Measurements from ENCODE around the gene PSMC3.

Gene PSMC3

GRCh38 chr11:47415091-47415854 is 11.0 kb downstream of the PSMC3 start:
- Histone ChIP-seq H3K4me3 (ENCODE audit: low read length) (no peak overlapping the region), H3K9me3 (ENCODE audit: low read length) (no peaks in the 10 kb centered on the region), H3K36me3 (ENCODE audit: insufficient read depth, low read length) (peaks cover 41% of the 10 kb centered on the region), H3K4me1 (ENCODE audit: insufficient read depth, low read length) (no peaks in the 10 kb centered on the region), H2AFZ (ENCODE audit: low read depth, low read length) (no peak overlapping the region), H3K27me3 (ENCODE audit: insufficient read depth, low read length) (no peaks in the 10 kb centered on the region)

- Histone ChIP-seq H3K4me3 (ENCODE audit: low read length) (no peak overlapping the region), H3K9me3 (ENCODE audit: low read length) (no peaks in the 10 kb centered on the region), H3K36me3 (ENCODE audit: insufficient read depth, low read length) (peaks cover 35% of the 10 kb centered on the region), H3K4me1 (ENCODE audit: insufficient read depth, low read length) (peaks cover under 1% of the 10 kb centered on the region), H2AFZ (ENCODE audit: low read depth, low read length) (no peak overlapping the region), H3K27me3 (ENCODE audit: insufficient read depth, low read length) (no peaks in the 10 kb centered on the region)
Observed at GRCh38 chr11:47414685-47415070, 11.6 kb downstream of the PSMC3 start.

DNA sequence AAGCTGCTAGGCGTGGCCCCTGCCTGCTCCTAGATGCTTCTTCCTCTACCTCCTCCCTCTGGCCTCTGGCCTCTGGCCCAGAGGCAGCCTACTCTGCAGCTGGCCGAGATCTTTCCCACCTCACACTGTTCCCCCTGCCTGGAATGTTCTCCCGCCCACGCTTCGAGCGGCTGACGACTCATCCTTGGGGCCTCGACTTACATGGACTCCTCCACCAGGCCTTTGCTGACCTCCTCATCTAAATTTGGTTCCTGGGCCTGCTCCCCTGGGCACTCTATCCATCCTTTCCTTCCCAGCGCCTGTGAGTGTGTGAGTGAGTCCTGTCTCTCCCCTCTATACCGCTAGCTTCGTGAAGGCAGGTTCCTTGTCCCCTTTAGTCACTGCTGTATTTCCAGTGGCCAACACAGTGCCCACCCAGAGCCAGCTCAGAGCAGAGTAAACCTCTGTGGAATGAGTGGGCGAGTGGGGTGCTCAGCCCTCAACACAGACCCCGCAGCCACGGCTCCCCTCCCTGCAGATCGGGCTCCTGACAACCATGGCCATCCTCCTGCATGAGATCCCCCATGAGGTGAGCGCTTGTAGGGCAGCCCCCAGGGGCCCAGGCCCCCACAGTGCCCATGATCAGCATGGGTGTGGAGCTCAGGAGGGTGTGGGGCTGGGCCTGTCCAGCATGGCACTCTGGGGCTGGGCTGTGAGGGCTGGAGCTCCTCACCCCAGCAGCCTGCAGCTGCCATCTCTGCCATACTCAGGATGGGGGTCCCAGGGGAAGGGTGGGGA is 12.1 kb downstream of the PSMC3 start:
- Histone ChIP-seq H3K9me3 (ENCODE audit: low read length) (no peaks in the 10 kb centered on the region), H2AFZ (ENCODE audit: low read depth, low read length) (no peak overlapping the region), H3K27me3 (ENCODE audit: insufficient read depth, low read length) (no peaks in the 10 kb centered on the region), H3K4me1 (ENCODE audit: insufficient read depth, low read length) (peaks cover 6% of the 10 kb centered on the region), H3K4me3 (ENCODE audit: low read length) (no peak overlapping the region), H3K36me3 (ENCODE audit: insufficient read depth, low read length) (peaks cover 32% of the 10 kb centered on the region)

- Histone ChIP-seq H3K36me3 (ENCODE audit: insufficient read depth, low read length) (peaks cover 24% of the 10 kb centered on the region), H3K4me1 (ENCODE audit: insufficient read depth, low read length) (peaks cover 11% of the 10 kb centered on the region), H3K27me3 (ENCODE audit: insufficient read depth, low read length) (no peaks in the 10 kb centered on the region), H2AFZ (ENCODE audit: low read depth, low read length) (no peak overlapping the region), H3K9me3 (ENCODE audit: low read length) (no peaks in the 10 kb centered on the region), H3K4me3 (ENCODE audit: low read length) (no peak overlapping the region)
Observed at GRCh38 chr11:47413351-47413750, 12.9 kb downstream of the PSMC3 start.

- no peak overlapping the region for H2AFZ ChIP-seq (ENCODE audit: low read depth, low read length)
- no peaks in the 10 kb centered on the region for H3K27me3 ChIP-seq (ENCODE audit: insufficient read depth, low read length)
- peaks cover 21% of the 10 kb centered on the region for H3K36me3 ChIP-seq (ENCODE audit: insufficient read depth, low read length)
- H3K9me3 ChIP-seq (ENCODE audit: low read length): no peaks in the 10 kb centered on the region
- H3K4me1 ChIP-seq (ENCODE audit: insufficient read depth, low read length): peaks cover 15% of the 10 kb centered on the region
- H3K4me3 ChIP-seq (ENCODE audit: low read length): no peak overlapping the region
Observed at GRCh38 chr11:47411884-47412746, 14.1 kb downstream of the PSMC3 start.

DNA sequence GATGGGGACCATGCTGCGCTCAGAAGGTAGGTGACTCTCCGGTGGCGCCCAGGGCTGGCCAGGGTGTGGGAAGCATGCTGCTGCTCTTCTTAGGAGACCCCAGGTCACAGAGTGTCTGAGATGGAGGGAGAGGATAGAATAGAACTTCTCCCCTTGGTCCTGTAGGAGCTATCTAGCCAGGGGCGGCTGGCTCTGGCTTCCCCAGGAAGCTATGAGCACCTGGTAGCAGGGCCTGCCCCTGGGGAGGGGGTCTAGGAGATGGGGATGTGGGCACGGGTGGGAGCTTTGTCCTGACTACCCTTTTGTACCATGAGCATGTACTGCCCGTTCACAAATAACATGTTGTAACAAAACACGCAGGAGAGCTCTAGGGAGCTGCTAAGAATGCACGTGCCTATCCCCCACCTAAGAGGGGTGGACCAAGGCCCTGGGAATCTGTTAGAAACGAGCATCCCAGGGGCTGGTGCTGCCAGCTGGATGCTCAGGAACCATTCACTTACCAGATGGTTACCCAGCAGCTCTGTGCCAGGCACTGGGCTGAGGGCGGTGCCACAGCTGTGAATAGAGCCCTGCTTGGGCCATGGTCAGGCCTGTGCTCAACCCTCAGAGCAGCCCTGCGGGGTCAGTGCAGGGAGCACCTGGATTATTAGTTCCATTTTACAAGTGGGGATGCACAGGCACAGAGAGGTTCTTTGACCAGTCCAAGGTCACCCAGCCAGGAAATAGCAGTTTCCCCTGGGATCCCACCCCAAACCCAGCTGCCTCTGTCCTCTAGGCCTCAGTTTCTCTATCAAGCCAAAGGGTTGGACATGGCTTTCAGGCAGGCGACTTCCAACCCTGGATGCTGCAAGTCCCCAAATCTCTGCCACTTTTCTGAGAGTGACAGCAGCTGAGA is 15.6 kb downstream of the PSMC3 start:
- Histone ChIP-seq H2AFZ (ENCODE audit: low read depth, low read length) (no peak overlapping the region), H3K27me3 (ENCODE audit: insufficient read depth, low read length) (no peaks in the 10 kb centered on the region), H3K36me3 (ENCODE audit: insufficient read depth, low read length) (peaks cover 18% of the 10 kb centered on the region), H3K4me1 (ENCODE audit: insufficient read depth, low read length) (peaks cover 15% of the 10 kb centered on the region), H3K9me3 (ENCODE audit: low read length) (no peaks in the 10 kb centered on the region), H3K4me3 (ENCODE audit: low read length) (no peak overlapping the region)

- peaks cover 11% of the 10 kb centered on the region for H3K36me3 ChIP-seq (ENCODE audit: insufficient read depth, low read length)
- H3K27me3 ChIP-seq (ENCODE audit: insufficient read depth, low read length): no peaks in the 10 kb centered on the region
- no peaks in the 10 kb centered on the region for H3K9me3 ChIP-seq (ENCODE audit: low read length)
- H3K4me1 ChIP-seq (ENCODE audit: insufficient read depth, low read length): peaks cover 15% of the 10 kb centered on the region
- no peak overlapping the region for H2AFZ ChIP-seq (ENCODE audit: low read depth, low read length)
- peak overlapping the region; percentile 86 for H3K4me3 ChIP-seq (ENCODE audit: low read length)
Observed at GRCh38 chr11:47409440-47410369, 16.5 kb downstream of the PSMC3 start.

GRCh38 chr11:47408598-47409439 is 17.4 kb downstream of the PSMC3 start:
- peaks cover 15% of the 10 kb centered on the region for H3K4me1 ChIP-seq (ENCODE audit: insufficient read depth, low read length)
- H3K27me3 ChIP-seq (ENCODE audit: insufficient read depth, low read length): no peaks in the 10 kb centered on the region
- peaks cover 6% of the 10 kb centered on the region for H3K36me3 ChIP-seq (ENCODE audit: insufficient read depth, low read length)
- H3K4me3 ChIP-seq (ENCODE audit: low read length): peak overlapping the region; percentile 86
- no peaks in the 10 kb centered on the region for H3K9me3 ChIP-seq (ENCODE audit: low read length)
- peak overlapping the region; percentile 89 for H2AFZ ChIP-seq (ENCODE audit: low read depth, low read length)

DNA sequence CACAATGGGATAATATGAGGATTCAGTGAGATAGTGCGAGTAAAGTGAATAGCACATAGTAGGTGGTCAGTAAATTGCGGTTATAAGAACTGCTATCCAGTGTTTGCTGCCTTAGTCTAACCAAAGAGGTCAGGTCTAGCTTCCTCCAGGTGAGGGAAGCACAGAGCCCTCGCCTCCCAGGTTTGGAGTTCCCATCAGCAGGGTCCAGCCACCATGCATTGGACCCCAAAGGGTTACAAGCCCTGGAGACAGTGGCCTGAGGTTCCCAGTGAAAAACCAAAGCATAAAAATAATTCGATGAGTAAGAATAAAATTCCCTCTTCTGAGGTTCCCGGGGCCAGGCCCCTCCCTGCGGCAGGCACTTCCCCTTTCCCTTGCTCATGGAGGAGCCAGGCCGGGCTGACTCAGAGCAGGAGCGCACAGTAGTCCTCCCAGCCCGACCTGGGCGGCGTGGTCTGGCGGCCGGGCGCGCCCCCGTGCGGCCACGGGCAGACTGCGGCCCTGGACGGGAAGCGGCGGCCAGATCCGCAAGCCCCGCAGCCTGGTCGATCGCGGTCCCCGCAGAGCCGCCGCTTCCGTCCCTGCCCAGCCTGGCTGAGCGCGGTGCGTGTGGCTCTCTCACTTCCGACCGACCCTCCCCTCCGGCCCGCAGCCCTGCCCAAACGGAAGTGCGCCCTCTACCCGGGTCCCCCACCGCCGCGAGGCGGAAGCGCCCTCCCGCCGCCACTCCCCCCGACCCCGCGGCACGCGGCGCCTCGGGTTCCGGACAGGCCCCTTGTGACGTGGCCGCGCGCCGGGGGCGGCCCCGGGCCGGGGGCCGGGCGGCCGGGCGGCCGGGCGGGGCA is 18.3 kb downstream of the PSMC3 start, which contains the start of gene SLC39A13:
Gene SLC39A13 (plus strand): TSS at position 845 of the 845 bp plus-strand sequence. CDS start 1,505 bp downstream, outside the sequence.
- H3K36me3 ChIP-seq (ENCODE audit: insufficient read depth, low read length): peaks cover 6% of the 10 kb centered on the region
- peak within 1 kb of the TSS; percentile 89 for H2AFZ ChIP-seq (ENCODE audit: low read depth, low read length)
- H3K9me3 ChIP-seq (ENCODE audit: low read length): no peaks in the 10 kb centered on the region
- peaks cover 15% of the 10 kb centered on the region for H3K4me1 ChIP-seq (ENCODE audit: insufficient read depth, low read length)
- peak within 1 kb of the TSS; percentile 86 for H3K4me3 ChIP-seq (ENCODE audit: low read length)
- no peaks in the 10 kb centered on the region for H3K27me3 ChIP-seq (ENCODE audit: insufficient read depth, low read length)
